GM23338 (cell line): ENCODE measurements around the gene DRD2.

Source experiments
- CTCF ChIP-seq, 2 experiments: fragments of 200-600 bp in 1 of 2; sonication (generic) in 1 of 2; conservative IDR thresholded peaks; 2 replicates each; pipeline versions ENCODE4 v1.5.1 to v1.6.1; 2016 to 2017; ENCODE audit warnings: antibody characterized with exemption in 2 of 2, low read depth in 2 of 2, mild to moderate bottlenecking in 2 of 2, moderate library complexity in 1 of 2
- POLR2AphosphoS5 ChIP-seq: IDR thresholded peaks from 2 replicates; pipeline ENCODE4 v1.6.1; 2016; ENCODE audit warnings: antibody characterized with exemption, low read depth

GRCh38 chr11:113454455-113454854 is 20.7 kb downstream of the DRD2 start:
- TF ChIP-seq CTCF (conservative IDR thresholded peaks at IDR 0.05; ENCODE audit: low read depth in 2 of 2) (no peak), POLR2AphosphoS5 (no peak)
